ENCODE data around the gene MED13L.
A peak's percentile ranks its signal among the peaks of the same experiment; 100 is the strongest.

The MED13L gene

DNA sequence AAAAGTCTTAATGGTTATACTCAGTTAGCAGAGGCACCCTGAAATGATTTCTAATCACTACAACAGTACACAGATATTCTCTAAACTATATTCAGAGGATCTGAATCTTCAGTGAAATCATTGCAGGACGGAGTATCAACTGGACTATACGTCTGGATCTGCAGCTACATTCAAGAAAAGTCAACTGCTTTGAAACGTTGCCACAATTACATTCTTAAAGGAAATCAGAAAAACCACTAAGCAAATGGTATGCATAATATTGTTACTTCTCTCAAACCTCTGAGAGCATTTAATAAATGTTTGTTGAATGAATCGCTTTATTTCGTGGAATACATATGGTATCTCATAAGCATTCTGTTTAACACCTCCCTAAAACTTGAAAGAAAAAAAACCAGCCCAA lies 67.4 kb downstream of the MED13L start:
- DNase-seq = no peak

DNA sequence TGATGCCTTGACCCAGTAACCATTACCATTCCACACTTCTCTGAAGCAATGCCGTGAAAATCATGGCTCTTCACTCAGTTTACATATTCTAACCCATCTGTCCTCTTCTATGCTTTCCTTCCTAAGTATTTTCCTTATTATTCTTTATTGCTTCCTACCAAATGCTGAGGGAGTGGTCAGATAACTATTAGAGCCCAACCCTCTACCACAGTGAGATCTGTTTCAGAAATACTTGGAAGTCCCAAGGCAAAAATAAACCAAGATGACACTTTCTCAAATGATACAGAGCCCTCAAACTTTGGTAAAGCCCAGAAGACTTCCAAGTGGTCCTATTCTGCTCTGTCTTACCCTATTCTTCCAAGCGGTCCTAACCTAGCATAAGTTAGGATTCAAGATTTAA lies 68.0 kb downstream of the MED13L start:
- DNase-seq = no peak

DNA sequence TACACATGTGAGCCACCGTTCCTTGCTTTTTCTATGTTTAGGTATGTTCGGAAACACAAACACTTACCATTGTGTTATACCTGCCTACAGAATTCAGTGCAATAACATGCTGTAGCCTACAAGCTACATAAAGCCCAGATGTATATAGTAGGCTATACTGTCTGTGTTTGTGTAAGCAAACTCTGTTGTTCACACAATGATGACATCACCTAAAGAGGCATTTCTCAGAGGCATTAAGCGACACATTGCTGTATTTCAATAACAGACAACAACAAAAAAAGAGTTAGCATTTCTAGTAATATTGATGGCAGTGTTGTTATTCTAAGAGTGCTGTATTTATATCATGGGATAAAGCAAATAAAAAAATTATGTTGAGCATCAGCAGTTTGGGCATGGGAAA lies 70.2 kb downstream of the MED13L start:
- DNase-seq = no peak

DNA sequence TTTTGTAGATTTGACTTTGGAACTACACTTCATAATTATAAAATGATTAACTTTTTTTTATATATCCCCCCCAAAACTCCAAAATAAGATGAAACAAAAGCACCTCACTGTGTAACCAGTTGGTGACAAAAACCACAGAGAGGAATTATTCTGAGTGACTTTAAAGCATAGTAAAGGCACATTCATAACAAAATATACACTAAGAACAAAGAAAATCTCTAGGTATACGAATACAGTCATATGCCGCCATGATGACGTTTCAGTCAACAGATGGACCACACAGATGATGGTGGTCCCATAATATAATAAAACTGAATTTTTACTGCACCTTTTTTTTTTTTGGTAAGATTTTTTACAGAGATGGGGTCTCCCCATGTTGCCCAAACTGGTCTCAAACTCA lies 70.7 kb downstream of the MED13L start:
- no peak for DNase-seq

DNA sequence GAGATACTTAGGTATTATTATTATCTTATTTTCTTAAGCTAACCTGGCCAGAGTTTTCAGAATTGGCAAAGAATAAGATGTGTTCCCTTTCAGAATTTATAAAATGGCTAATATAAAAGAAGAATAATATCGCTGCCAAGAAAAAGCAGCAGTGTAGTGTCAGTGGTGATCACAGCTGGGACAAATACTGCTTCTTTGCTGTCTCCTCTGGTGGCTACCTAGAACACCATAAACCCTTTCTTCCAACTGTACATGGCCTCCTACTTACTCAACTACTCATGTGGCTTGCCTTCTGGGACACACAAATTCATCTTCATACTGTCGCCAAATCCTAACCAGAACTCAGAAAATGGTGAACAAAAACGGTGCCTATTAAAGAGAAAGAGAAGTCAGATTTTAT lies 72.7 kb downstream of the MED13L start:
- no peak for DNase-seq

GRCh38 chr12:116204169-116204568 lies 73.3 kb downstream of the MED13L start:
- DNase-seq = no peak

- no peak for DNase-seq
Measured at GRCh38 chr12:116202940-116203339, 74.6 kb downstream of the MED13L start.

- DNase-seq = no peak
Measured at GRCh38 chr12:116202433-116202832, 75.1 kb downstream of the MED13L start.

GRCh38 chr12:116201908-116202307 lies 75.6 kb downstream of the MED13L start:
- no peak for DNase-seq

DNA sequence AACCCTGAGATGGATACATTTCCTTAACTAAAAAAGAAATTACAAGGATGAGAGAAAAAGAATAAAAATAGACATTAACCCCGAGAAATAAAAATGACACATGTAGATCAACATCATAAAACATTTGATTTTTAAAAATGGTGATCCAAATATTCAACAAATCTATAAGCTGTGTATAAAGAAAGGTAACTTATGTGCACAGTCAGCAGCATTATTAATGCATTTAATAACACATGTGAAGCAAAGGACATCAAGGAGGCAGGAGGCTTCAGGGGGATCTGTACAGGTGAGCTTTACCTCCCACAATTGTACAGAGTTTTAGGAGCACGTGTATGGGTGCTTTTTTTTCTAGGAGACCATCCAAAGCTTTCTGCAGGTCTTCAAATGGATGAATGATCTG lies 76.1 kb downstream of the MED13L start:
- no peak for DNase-seq

- no peak for DNase-seq
Measured at GRCh38 chr12:116200812-116201211, 76.7 kb downstream of the MED13L start.

DNA sequence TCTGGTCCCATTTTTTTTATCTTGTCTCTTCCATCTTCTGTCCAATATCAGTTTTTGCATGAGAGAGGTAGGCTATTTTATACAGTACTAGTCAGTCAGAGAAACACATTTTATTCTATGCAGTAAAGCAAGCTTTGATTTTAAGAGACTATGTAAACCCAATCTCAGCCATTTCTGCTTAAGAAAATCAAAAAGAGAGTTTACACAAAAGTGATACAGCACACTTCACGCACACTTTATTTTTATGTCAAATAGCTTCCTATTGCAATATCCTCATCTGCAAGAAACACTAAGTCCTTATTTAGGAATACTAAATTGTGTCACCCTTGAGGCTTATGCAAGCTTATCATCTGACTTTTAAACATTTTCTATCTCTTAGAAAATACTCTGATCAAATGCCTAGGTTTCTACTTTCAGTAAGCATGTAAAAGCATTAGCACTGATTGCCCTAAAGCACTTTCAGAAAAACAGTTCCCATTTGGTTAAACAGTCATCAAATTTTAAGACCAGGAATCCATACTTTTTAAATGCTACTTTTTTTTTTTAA lies 78.3 kb downstream of the MED13L start:
- peak; percentile 80 for DNase-seq

DNA sequence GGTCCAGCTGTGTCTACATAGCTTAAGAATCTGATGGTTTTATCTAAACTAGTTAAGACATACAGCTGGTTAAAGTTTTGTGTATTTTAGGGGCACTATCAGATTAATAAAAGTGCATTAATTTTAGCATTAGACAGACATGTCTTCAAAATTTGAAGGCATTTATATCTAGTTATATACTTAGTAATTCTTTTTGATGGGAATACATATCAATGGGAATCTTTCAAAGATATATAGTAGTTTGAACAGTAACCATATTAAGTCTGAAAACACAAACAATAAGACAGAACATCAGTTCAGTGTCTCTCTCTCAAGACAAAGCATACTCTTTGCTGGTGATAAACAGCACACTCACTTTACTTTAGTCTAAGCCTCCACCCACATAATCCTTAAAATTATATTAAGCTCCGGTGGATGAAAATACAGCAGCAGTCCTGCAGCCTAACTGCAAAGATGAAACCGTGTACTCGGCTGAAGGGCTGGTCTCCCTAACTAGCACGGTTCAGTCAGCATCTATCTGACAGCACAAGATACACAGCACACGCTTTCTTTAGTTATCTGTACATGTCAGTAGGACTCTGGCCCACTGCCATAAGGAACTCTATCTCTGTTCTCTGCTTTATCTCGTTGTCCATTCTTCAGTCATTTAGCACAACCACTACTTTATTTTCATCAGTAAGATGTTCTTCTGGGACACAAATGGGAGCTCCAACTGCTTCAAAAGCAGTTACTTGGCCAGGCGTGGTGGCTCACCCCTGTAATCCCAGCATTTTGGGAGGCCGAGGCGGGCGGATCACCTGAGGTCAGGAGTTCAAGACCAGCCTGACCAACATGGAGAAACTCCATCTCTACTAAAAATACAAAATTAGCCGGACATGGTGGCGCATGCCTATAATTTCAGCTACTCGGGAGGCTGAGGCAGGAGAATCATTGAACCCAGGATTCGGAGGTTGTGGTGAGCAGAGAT lies 80.5 kb downstream of the MED13L start:
- no peak for DNase-seq

DNA sequence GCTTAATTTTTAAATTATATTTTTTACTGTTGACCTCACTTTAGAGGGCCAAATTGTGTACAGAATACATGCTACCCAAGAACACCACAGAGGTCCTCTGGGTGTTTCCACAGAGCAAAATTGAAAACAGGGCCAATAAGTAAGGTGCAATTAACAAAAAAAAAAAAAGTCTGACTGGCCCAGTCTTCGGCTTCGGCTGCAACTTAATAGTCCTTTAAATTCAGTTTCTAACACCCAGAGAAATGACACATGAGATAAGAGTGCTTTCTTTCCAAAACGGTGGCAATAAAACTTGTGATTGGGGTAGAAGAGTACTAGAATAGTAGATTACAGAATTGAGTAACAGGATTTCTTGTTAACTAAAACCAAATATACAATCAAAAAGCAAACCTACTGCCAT lies 81.3 kb downstream of the MED13L start:
- no peak for DNase-seq

GRCh38 chr12:116194935-116195431 lies 82.5 kb downstream of the MED13L start:
- peak; percentile 23 for DNase-seq

DNA sequence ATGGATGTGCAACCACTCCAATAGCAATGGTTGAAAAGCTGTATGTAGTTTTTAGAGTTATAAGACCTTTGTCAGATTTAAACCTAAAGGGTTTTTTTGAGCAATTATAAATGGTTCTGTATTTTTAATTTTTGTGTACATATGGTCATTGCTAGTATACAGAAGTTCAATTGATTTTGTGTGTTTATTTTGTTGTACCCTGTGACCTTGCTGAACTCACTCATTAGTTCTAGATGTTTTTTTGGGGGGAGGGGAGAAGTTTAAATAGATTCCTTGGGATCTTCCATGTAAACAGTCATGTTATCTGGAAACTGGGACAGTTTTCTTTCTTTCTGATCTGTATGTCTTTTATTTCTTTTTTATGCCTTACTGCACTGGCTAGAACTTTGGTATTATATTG lies 87.8 kb downstream of the MED13L start:
- no peak for DNase-seq

- peak; percentile 10 for DNase-seq
Measured at GRCh38 chr12:116188581-116188980, 88.9 kb downstream of the MED13L start.

DNA sequence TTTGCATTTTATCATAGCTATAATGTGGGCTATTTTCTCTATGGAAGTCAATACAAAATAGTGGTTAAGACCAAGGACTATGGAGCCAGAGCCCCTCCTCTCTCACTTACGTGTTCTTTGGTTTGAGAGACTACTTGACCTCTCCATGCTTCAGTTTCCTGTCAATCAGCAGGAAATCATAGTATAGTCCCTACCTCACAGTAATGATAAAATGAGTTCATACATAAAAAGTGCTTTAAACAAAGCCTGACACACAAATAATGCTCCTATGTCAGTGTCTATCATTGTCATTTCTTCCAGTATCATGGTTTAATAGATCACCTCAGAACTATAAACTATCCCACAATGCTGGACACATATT lies 90.4 kb downstream of the MED13L start:
- no peak for DNase-seq

DNA sequence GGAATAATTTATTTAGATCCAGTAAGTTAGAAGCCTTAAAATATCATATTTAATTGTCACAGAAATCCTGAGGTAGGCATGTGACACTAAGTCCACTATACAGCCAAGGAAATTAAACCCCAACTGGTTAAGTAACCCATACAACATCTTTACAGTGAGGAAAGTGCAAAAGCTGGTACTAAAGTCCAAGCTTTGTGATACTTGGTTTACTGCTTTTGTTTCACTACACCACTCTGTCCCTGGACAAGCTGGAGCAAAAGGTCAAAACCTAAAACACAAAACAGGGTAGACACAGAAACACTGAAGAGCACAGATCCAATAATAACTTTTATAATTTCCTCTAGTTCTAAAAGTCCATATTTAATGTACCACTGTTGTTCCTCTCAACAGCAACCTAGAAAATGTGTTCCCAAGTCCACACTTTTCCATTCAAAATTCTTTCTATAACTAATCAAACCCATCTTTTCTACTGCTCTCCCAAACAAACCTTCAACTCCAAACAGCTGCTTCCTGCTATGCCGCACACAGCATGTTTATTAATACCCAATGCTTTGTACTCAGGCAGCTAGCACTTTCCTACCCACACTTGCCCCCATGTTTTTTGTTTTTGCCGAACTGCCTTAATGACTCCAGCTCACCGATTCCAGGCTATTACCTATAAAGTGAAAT lies 90.9 kb downstream of the MED13L start:
- no peak for DNase-seq

GRCh38 chr12:116184763-116185162 lies 92.7 kb downstream of the MED13L start:
- peak; percentile 61 for DNase-seq

GRCh38 chr12:116183741-116184141 lies 93.8 kb downstream of the MED13L start:
- no peak for DNase-seq

DNA sequence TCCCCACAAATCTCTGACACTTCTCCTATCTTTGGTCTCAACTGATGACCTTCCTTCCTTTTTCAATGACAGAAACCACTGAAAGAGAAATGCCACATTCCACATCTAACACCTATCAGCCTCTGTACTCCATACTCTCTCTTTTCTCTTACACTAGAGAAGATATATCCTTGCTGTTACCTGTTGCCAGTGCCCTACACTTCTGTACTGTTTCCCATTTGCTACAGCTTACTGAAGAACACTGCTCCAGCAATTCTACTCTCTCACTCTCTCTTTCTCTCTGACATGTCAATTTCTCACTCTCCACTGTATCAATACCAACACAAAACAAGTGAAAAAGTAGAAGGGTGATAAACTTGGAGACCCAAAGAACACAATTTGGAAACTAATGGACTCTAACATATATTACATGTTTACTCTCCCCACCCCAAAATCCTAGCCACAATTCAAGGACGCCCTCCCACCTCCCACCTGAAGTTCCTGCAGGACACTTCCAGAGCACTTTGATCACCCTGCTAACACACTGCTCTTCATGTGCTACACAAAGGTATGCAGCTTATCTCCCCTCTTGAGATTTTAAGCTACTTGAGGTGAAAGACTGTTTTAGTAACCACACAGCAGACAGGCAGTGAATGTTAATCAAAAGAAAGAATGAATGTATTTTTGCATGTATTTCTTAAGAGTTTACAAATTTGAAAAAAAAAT lies 95.0 kb downstream of the MED13L start:
- no peak for DNase-seq

- DNase-seq = no peak
Measured at GRCh38 chr12:116180448-116180847, 97.0 kb downstream of the MED13L start.
